Transverse colon (tissue), 4 donors: ENCODE measurements around the gene IL19.

ENCODE experiments used
- CTCF ChIP-seq, 5 experiments: fragments of 200-600 bp in 3 of 5; fragments of 450-650 bp in 2 of 5; sonication (generic) in 3 of 5; IDR thresholded peaks; 1 replicate in 2 of 5; 2 replicates in 3 of 5; pipeline ENCODE4 v1.5.1; 2016 to 2017; ENCODE audit warnings: antibody characterized with exemption in 5 of 5, inconsistent platforms in 3 of 5, mild to moderate bottlenecking in 2 of 5, moderate library complexity in 1 of 5
- EP300 ChIP-seq: sonication (generic); formaldehyde crosslinking; IDR thresholded peaks from one replicate; pipeline ENCODE4 v1.6.1; 2017; ENCODE audit warnings: antibody characterized with exemption, low read depth
- POLR2AphosphoS5 ChIP-seq, 3 donors: sonication (generic); formaldehyde crosslinking; IDR thresholded peaks; one replicate each; pipeline ENCODE4 v1.6.1; 2016; ENCODE audit warnings: antibody characterized with exemption in 3 of 3

DNA sequence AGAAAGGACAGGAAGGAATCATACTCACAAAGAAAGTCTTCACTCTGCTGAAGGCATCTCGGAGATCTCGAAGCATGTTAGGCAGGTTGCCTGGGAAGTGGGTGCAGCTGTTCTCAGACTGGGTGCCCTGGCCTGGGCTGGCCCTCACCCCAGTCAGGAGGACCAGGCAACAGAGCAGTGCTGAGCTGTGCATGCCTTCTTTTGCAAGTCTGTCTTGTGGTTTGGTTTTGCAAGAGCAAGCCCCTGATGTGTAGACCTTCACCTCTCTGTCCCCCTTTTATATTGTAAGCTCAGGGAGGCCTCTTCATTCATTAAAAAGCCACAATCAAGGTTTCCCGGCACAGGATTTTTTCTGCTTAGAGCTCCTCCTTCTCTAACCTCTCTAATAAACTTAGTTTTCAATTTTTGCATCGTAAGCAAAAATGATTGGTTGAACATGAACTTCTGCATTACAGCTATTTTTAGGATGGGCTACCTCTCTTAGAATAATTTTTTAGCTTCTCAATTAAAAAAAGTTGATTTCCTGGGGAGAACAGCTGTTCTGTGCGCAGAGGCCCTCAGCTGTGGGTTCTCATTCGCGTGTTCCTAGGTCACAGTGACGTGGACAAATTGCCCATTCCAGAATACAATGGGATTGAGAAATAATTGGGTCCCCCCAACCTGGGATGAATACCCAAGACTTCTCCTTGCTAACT lies 1.8 kb downstream of the IL19 start, which contains the start of gene IL10:
- TF ChIP-seq CTCF (IDR thresholded peaks at IDR 0.05) (no peak), EP300 (no peak), POLR2AphosphoS5 (IDR thresholded peaks at IDR 0.05) (no peak)
